SK-N-SH treated with all-trans-retinoic acid at 6 μM for 48 hours (cell line): Measurements from ENCODE around the gene ZNF346.
"Not testable (repeated sequence)": the region's sequence is repeated elsewhere in the genome, so short reads cannot be mapped to it uniquely, and the experiment has no call there.

Source experiments
- ATAC-seq: fragments of 200-7000 bp; cut with Tn5 transposase; 3 replicates; pipeline ENCODE4 v1.9.1; 2020; ENCODE audit warnings: mild to moderate bottlenecking, moderate library complexity
- ARNTL ChIP-seq: fragments of 450-650 bp; formaldehyde crosslinking; IDR thresholded peaks from 2 replicates; pipeline ENCODE4 v1.5.0; 2020; ENCODE audit warnings: low read depth, mild to moderate bottlenecking, moderate library complexity, borderline replicate concordance
- BACH2 ChIP-seq: fragments of 250-450 bp; sonication (Bioruptor Pico); IDR thresholded peaks from 2 replicates; pipeline ENCODE4 v1.9.0; 2021; ENCODE audit warnings: mild to moderate bottlenecking, borderline replicate concordance
- CREB5 ChIP-seq: fragments of 250-450 bp; sonication (Bioruptor Pico); IDR thresholded peaks from 2 replicates; pipeline ENCODE4 v1.5.1; 2020; ENCODE audit warnings: low read depth, mild to moderate bottlenecking, moderate library complexity
- CSDC2 ChIP-seq: fragments of 250-450 bp; sonication (Bioruptor Pico); IDR thresholded peaks from 2 replicates; pipeline ENCODE4 v1.5.0; 2020; ENCODE audit warnings: mild to moderate bottlenecking, moderate library complexity
- CSRNP3 ChIP-seq: fragments of 250-450 bp; sonication (Bioruptor Pico); IDR thresholded peaks from 2 replicates; pipeline ENCODE4 v1.5.1; 2021; ENCODE audit warnings: mild to moderate bottlenecking, moderate library complexity
- ESRRG ChIP-seq: fragments of 250-450 bp; sonication (Bioruptor Pico); IDR thresholded peaks from 2 replicates; pipeline ENCODE4 v1.6.1; 2021; ENCODE audit warnings: mild to moderate bottlenecking
- GLIS3 ChIP-seq: fragments of 250-450 bp; sonication (Bioruptor Pico); IDR thresholded peaks from 2 replicates; pipeline ENCODE4 v1.5.0; 2020; ENCODE audit warnings: mild to moderate bottlenecking, moderate library complexity
- ISL1 ChIP-seq: fragments of 250-450 bp; sonication (Bioruptor Pico); IDR thresholded peaks from 2 replicates; pipeline ENCODE4 v2.1.2; 2022; ENCODE audit warnings: mild to moderate bottlenecking, moderate library complexity
- OSR1 ChIP-seq: fragments of 250-450 bp; sonication (Bioruptor Pico); IDR thresholded peaks from 2 replicates; pipeline ENCODE4 v1.8.0; 2022; ENCODE audit warnings: moderate library complexity, mild to moderate bottlenecking, inconsistent platforms
- PATZ1 ChIP-seq: fragments of 250-450 bp; sonication (Bioruptor Pico); IDR thresholded peaks from 2 replicates; pipeline ENCODE4 v1.8.0; 2020; ENCODE audit warnings: mild to moderate bottlenecking, moderate library complexity, borderline replicate concordance
- POU6F1 ChIP-seq: fragments of 250-450 bp; sonication (Bioruptor Pico); IDR thresholded peaks from 2 replicates; pipeline ENCODE4 v1.8.0; 2021; ENCODE audit warnings: low read depth, mild to moderate bottlenecking, moderate library complexity, borderline replicate concordance
- PPARA ChIP-seq: fragments of 250-450 bp; sonication (Bioruptor Pico); IDR thresholded peaks from 2 replicates; pipeline ENCODE4 v1.5.0; 2020; ENCODE audit warnings: mild to moderate bottlenecking, borderline replicate concordance
- RARB ChIP-seq: fragments of 250-450 bp; sonication (Bioruptor Pico); IDR thresholded peaks from 2 replicates; pipeline ENCODE4 v1.8.0; 2021; ENCODE audit warnings: mild to moderate bottlenecking, moderate library complexity
- SNAI2 ChIP-seq: fragments of 250-450 bp; sonication (Bioruptor Pico); IDR thresholded peaks from 2 replicates; pipeline ENCODE4 v1.5.0; 2020; ENCODE audit warnings: mild to moderate bottlenecking, moderate library complexity
- TCF4 ChIP-seq: fragments of 250-450 bp; sonication (Bioruptor Pico); IDR thresholded peaks from 2 replicates; pipeline ENCODE4 v1.8.0; 2021; ENCODE audit warnings: mild to moderate bottlenecking, moderate library complexity, borderline replicate concordance
- TOX ChIP-seq: fragments of 250-450 bp; sonication (Bioruptor Pico); IDR thresholded peaks from 2 replicates; pipeline ENCODE4 v1.8.0; 2021; ENCODE audit warnings: mild to moderate bottlenecking, moderate library complexity, borderline replicate concordance
- TSHZ2 ChIP-seq: fragments of 250-450 bp; sonication (Bioruptor Pico); IDR thresholded peaks from 2 replicates; pipeline ENCODE4 v1.5.0; 2020; ENCODE audit warnings: mild to moderate bottlenecking, moderate library complexity
- ZC3H10 ChIP-seq: fragments of 250-450 bp; sonication (Bioruptor Pico); IDR thresholded peaks from 2 replicates; pipeline ENCODE4 v1.5.1; 2021; ENCODE audit warnings: mild to moderate bottlenecking, moderate library complexity
- ZFP3 ChIP-seq: fragments of 250-450 bp; sonication (Bioruptor Pico); IDR thresholded peaks from 2 replicates; pipeline ENCODE4 v1.5.0; 2020; ENCODE audit warnings: mild to moderate bottlenecking, moderate library complexity
- ZFP30 ChIP-seq: fragments of 450-650 bp; formaldehyde crosslinking; IDR thresholded peaks from 2 replicates; pipeline ENCODE4 v1.5.0; 2022; ENCODE audit warnings: mild to moderate bottlenecking, moderate library complexity
- ZNF565 ChIP-seq: fragments of 450-650 bp; formaldehyde crosslinking; conservative IDR thresholded peaks from 2 replicates; pipeline ENCODE4 v1.5.0; 2020; ENCODE audit warnings: low read depth, mild to moderate bottlenecking, moderate library complexity
- ZNF70 ChIP-seq: fragments of 450-650 bp; formaldehyde crosslinking; IDR thresholded peaks from 2 replicates; pipeline ENCODE4 v1.5.0; 2020; ENCODE audit warnings: mild to moderate bottlenecking, moderate library complexity
- ZNF8 ChIP-seq: fragments of 450-650 bp; formaldehyde crosslinking; IDR thresholded peaks from 2 replicates; pipeline ENCODE4 v1.5.0; 2020; ENCODE audit warnings: mild to moderate bottlenecking, moderate library complexity

Gene ZNF346

GRCh38 chr5:177044641-177045040 is 22.1 kb downstream of the ZNF346 start:
- no peak for TF ChIP-seq ESRRG (CRISPR knock-in tag)
- no peak for TF ChIP-seq RARB (CRISPR knock-in tag)
- TF ChIP-seq ZNF70: no peak
- TF ChIP-seq POU6F1 (CRISPR knock-in tag): no peak
- no peak for TF ChIP-seq TOX
- TF ChIP-seq ZNF565 (CRISPR knock-in tag): no peak
- TF ChIP-seq ZNF8 (CRISPR knock-in tag): no peak
- TF ChIP-seq SNAI2 (CRISPR knock-in tag): no peak
- TF ChIP-seq ZC3H10 (CRISPR knock-in tag): no peak
- TF ChIP-seq GLIS3 (CRISPR knock-in tag): no peak
- TF ChIP-seq ISL1: no peak
- TF ChIP-seq PPARA (CRISPR knock-in tag): no peak
- TF ChIP-seq ARNTL (CRISPR knock-in tag): no peak
- no peak for TF ChIP-seq ZFP30 (CRISPR knock-in tag)
- TF ChIP-seq OSR1 (CRISPR knock-in tag): no peak
- TF ChIP-seq TSHZ2 (CRISPR knock-in tag): no peak
- TF ChIP-seq PATZ1: no peak
- TF ChIP-seq CSDC2: no peak
- no peak for TF ChIP-seq ZFP3 (CRISPR knock-in tag)
- no peak for TF ChIP-seq TCF4 (CRISPR knock-in tag)
- no peak for ATAC-seq

- no peak for TF ChIP-seq ISL1
- no peak for TF ChIP-seq POU6F1 (CRISPR knock-in tag)
- no peak for TF ChIP-seq CREB5 (CRISPR knock-in tag)
- no peak for TF ChIP-seq ZNF8 (CRISPR knock-in tag)
- TF ChIP-seq ZNF565 (CRISPR knock-in tag): no peak
- TF ChIP-seq OSR1 (CRISPR knock-in tag): no peak
- TF ChIP-seq BACH2: no peak
- no peak for TF ChIP-seq SNAI2 (CRISPR knock-in tag)
- TF ChIP-seq CSDC2: no peak
- no peak for TF ChIP-seq TCF4 (CRISPR knock-in tag)
- TF ChIP-seq ESRRG (CRISPR knock-in tag): no peak
- TF ChIP-seq CSRNP3: no peak
- no peak for TF ChIP-seq ZFP3 (CRISPR knock-in tag)
- no peak for TF ChIP-seq ZFP30 (CRISPR knock-in tag)
- no peak for TF ChIP-seq RARB (CRISPR knock-in tag)
- no peak for ATAC-seq
Measured at GRCh38 chr5:177045631-177046030, 23.1 kb downstream of the ZNF346 start.

GRCh38 chr5:177048531-177048930 is 26.0 kb downstream of the ZNF346 start:
- not testable (repeated sequence) for ATAC-seq
